Activated T-helper 2 cell treated with anti-CD3 and anti-CD28 coated beads, Interferon-gamma antibody, Interleukin-2, Interleukin-4, amounts not matched to agents 10 μg/mL and 5 μg/mL and 100 μg/mL, durations not matched to agents 14 hours and 24 hours and 36 hours (primary cell): ENCODE results near the gene TSACC. TPM values are rescaled to one million over a fixed set of nuclear protein-coding genes. Genes with fewer than 3 reads are reported as not detected.
A peak's percentile ranks its signal among the peaks of the same experiment; 100 is the strongest.

Experiments used
- DNase-seq: peaks from one replicate; pipeline ENCODE4 v3.0.0; 2021; ENCODE audit warnings: low spot score
- H3K27ac Mint-ChIP-seq: one replicate; pipeline ENCODE4 v1.8.0; 2021; ENCODE audit warnings: mixed read lengths
- H3K27me3 Mint-ChIP-seq: one replicate; pipeline ENCODE4 v1.8.0; 2021; ENCODE audit warnings: low read depth, mixed read lengths
- H3K36me3 Mint-ChIP-seq: one replicate; pipeline ENCODE4 v1.8.0; 2021; ENCODE audit warnings: low read depth, mixed read lengths
- H3K4me1 Mint-ChIP-seq: one replicate; pipeline ENCODE4 v1.8.0; 2021; ENCODE audit warnings: low read depth, mixed read lengths
- H3K4me3 Mint-ChIP-seq: one replicate; pipeline ENCODE4 v1.8.0; 2021; ENCODE audit warnings: low read depth, mild to moderate bottlenecking, moderate library complexity, mixed read lengths
- H3K9me3 Mint-ChIP-seq: one replicate; pipeline ENCODE4 v1.8.0; 2021; ENCODE audit warnings: mixed read lengths
- intact Hi-C: fragments of 100-400 bp; cut with micrococcal nuclease; formaldehyde crosslinking; loops from one replicate; pipeline ENCODE4 v1.15.1; 2023
- total RNA-seq: library from RNA; stranded (reverse); gene quantifications from 2 replicates; pipeline ENCODE4 v1.2.3, GENCODE V29; 2022

Gene TSACC
- total RNA-seq, result 0.39 TPM in 1 of 2 replicates, not detected in the other

DNA sequence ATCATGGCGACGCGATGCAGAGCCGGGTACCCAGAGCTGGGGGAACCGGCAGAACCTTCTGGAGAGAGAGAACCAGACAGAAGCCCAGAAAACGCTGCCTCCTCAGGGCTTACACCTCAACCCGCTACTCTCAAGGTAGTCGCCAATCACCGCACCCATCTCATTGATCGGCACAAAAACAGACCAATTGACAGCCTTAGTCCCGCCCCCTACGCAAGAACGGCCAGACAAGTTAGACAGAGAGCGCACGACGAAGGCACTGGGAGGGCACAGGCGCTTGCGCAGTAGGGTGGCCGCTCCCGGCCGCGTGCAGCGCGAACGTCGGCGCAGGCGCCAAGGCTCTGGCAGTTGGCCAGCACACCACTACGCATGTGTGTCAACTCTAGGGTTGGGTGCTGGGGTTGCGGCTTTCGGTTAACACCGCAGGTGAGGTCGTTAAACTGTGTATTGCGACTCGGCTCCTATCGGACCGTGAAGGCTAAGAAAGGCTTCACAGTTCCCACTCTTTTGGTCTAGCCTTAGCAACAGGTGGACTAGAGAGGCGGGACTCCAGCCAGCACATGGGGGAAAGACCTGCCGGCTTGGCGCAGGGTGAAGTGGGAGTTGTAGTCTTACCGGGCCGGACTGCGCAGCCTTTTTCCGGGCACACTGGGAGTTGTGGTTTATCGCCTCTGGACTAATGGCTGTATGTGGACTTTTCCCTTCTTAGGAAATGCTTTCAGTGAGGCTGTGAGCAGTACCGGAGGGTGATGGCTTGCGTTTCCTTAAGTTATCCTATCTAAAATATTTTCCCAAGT is at the start of gene TSACC, which contains the start of gene CCT3:
Gene TSACC, plus strand, starts transcription at position 347 of the 797 bp plus-strand sequence. CDS start 1,232 bp downstream, outside the sequence.
Gene CCT3, minus strand, starts transcription at position 113 of the 797 bp plus-strand sequence. Its CDS starts 108 bp downstream, at position 5.
- Mint-ChIP-seq H3K27ac (peak within 1 kb of the TSS; percentile 96), H3K9me3 (no peaks in the 10 kb centered on the region), H3K4me1 (peaks cover 23% of the 10 kb centered on the region), H3K36me3 (peaks cover 47% of the 10 kb centered on the region), H3K27me3 (peaks cover 2% of the 10 kb centered on the region), H3K4me3 (peak within 1 kb of the TSS; percentile 99)
- intact Hi-C loops, result loop anchor here (2.0 to 5.0 kb wide), 2 partner anchors 56 to 146 kb away; partner anchors contain the start of genes SLC25A44 and SMG5
- DNase-seq, result peak; percentile 99

DNA sequence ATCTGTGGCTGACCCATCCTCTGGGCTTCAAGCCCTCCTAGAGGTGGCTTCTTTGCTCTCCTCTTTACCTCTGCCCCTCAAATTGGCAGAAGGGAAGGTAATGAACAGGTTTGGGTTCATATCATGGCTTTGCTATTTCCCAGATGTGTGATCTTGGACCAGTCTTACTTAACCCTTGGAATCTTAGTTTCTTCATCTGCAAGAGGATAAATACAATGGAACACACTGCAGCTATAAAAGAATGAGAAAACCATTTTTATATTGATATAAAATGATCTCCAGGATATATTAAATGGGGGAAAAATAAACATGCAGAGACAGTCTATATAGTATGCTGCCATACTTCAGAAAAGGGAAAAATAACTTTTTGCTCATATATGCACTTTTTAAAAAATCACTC is 48.5 kb upstream of the TSACC start:
- Mint-ChIP-seq H3K27me3 (no peaks in the 10 kb centered on the region), H3K27ac (no peak overlapping the region)

GRCh38 chr1:156291226-156292061 is 46.9 kb upstream of the TSACC start:
- H3K27ac Mint-ChIP-seq, result peak overlapping the region; percentile 66

More for the DNA sequence above, 48.5 kb upstream of the TSACC start:
- Mint-ChIP-seq H3K4me1 (peaks cover 9% of the 10 kb centered on the region), H3K4me3 (no peak overlapping the region), H3K36me3 (peaks cover 24% of the 10 kb centered on the region), H3K9me3 (no peaks in the 10 kb centered on the region)
- intact Hi-C loops, result no loop called here
- DNase-seq, result no peak

GRCh38 chr1:156293098-156293434 is 45.3 kb upstream of the TSACC start:
- H3K36me3 Mint-ChIP-seq, result peaks cover 16% of the 10 kb centered on the region
- no peak for DNase-seq
- no peak overlapping the region for H3K27ac Mint-ChIP-seq
- intact Hi-C loops, result no loop called here
- no peaks in the 10 kb centered on the region for H3K27me3 Mint-ChIP-seq
- H3K9me3 Mint-ChIP-seq, result no peaks in the 10 kb centered on the region
- H3K4me3 Mint-ChIP-seq, result peak overlapping the region; percentile 40
- peaks cover 15% of the 10 kb centered on the region for H3K4me1 Mint-ChIP-seq

More at GRCh38 chr1:156291226-156292061, 46.9 kb upstream of the TSACC start:
- DNase-seq, result no peak
- Mint-ChIP-seq H3K4me1 (peaks cover 15% of the 10 kb centered on the region), H3K4me3 (peak overlapping the region; percentile 45), H3K27me3 (no peaks in the 10 kb centered on the region), H3K9me3 (no peaks in the 10 kb centered on the region), H3K36me3 (peaks cover 17% of the 10 kb centered on the region)
- intact Hi-C loops, result no loop called here

DNA sequence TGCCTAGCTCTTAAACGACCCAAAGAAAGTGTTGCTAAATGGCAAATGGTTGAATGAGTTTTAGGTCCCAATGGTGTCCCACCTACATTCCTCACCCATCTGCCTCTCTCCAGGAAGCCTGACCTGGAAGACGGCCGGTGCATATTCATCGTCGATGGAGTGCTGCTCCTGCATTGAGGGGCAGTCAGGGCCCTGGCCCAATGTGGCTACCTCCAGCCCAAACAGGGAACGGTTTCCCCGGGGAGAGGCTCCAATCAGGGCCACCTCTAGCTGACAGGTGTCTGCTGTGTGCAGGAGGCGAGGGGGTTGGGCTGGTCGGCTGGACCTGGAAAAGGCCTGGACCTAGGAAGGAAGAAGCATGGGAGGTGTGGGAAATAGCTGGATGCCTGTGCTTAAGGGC is 44.4 kb upstream of the TSACC start:
- no peak for DNase-seq
- Mint-ChIP-seq H3K27ac (no peak overlapping the region), H3K27me3 (no peaks in the 10 kb centered on the region), H3K4me1 (peaks cover 15% of the 10 kb centered on the region), H3K9me3 (no peaks in the 10 kb centered on the region), H3K36me3 (peaks cover 13% of the 10 kb centered on the region), H3K4me3 (no peak overlapping the region)
- intact Hi-C loops, result no loop called here

GRCh38 chr1:156295391-156295947 is 42.9 kb upstream of the TSACC start, which contains the start of gene GLMP:
TSS of gene GLMP (minus strand) at chr1:156295679. CDS start at chr1:156295645, 34 bp downstream.
- H3K36me3 Mint-ChIP-seq, result peaks cover 5% of the 10 kb centered on the region
- intact Hi-C loops, result no loop called here
- H3K27ac Mint-ChIP-seq, result peak within 1 kb of the TSS; percentile 42
- peaks cover 15% of the 10 kb centered on the region for H3K4me1 Mint-ChIP-seq
- H3K4me3 Mint-ChIP-seq, result peak within 1 kb of the TSS; percentile 88
- H3K9me3 Mint-ChIP-seq, result no peaks in the 10 kb centered on the region
- DNase-seq, result peak; percentile 43
- H3K27me3 Mint-ChIP-seq, result no peaks in the 10 kb centered on the region

- intact Hi-C loops, result no loop called here
- DNase-seq, result no peak
- H3K27ac Mint-ChIP-seq, result no peak within 1 kb of the TSS
- H3K36me3 Mint-ChIP-seq, result peaks cover 3% of the 10 kb centered on the region
- H3K4me3 Mint-ChIP-seq, result no peak within 1 kb of the TSS
- peaks cover 12% of the 10 kb centered on the region for H3K4me1 Mint-ChIP-seq
- H3K9me3 Mint-ChIP-seq, result no peaks in the 10 kb centered on the region
- no peaks in the 10 kb centered on the region for H3K27me3 Mint-ChIP-seq
These were observed 39.4 kb upstream of the TSACC start, which contains the start of gene VHLL for GRCh38 chr1:156298852-156299357. TSS of gene VHLL (minus strand) at chr1:156299307. CDS start at chr1:156299189, 118 bp downstream.

DNA sequence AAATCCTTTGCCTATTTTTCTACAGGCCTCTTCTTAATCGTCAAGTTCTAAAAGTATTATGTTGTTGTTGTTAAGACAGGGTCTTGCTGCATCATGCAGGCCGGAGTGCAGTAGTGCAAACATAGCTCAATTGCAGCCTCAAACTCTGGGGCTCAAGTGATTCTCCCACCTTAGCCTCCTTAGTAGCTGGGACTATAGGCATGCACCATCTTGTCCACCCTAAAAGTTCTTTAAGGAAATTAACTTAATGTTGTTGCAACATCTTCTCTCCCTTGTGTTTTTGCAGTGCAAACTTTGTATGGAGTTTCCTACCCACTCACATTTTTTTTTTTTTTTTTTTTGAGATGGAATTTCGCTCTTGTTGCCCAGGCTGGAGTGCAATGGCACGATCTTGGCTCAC is 35.1 kb upstream of the TSACC start:
- Mint-ChIP-seq H3K4me1 (no peaks in the 10 kb centered on the region), H3K4me3 (no peak overlapping the region), H3K36me3 (peaks cover 25% of the 10 kb centered on the region), H3K9me3 (no peaks in the 10 kb centered on the region), H3K27ac (no peak overlapping the region), H3K27me3 (no peaks in the 10 kb centered on the region)
- intact Hi-C loops, result no loop called here
- no peak for DNase-seq

DNA sequence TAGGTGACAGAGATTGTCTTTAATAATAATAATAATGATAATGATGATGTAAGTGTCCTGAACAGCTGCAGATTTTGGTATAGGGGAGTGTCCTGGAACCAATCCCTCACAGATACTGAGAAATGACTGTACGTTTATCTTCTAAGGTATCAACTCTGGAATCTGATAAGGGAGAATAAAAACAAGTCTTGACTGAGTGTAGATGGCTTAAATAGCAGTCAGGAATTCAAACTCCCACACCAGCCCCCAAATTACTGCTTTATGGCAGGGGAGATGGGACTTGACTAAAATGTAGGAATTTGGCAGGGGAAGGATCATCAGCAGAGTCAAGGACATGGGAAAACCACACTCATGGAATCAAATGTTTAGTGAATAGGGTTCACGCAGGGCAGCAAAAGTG is 33.1 kb upstream of the TSACC start:
- intact Hi-C loops, result no loop called here
- H3K36me3 Mint-ChIP-seq, result peaks cover 39% of the 10 kb centered on the region

DNA sequence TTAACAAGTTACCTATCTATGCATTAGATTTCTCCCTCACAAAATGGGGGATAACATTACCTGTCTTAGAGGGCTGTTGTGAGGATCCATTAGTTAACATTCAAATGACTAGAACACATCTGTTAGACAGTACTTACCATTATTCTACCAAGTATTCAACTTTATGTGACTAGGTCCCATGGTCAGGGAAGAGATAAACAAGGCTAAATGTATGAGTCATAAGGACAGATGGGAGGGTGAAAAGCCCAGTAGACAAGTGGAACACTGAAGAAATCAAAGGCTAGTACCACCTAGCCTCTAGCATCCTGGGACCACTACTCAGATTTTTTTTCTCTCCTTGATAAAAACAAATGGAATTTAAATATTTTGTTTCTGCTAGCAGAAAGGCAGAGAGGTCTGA is 30.2 kb upstream of the TSACC start:
- Mint-ChIP-seq H3K27ac (no peak overlapping the region), H3K9me3 (no peaks in the 10 kb centered on the region), H3K36me3 (peaks cover 61% of the 10 kb centered on the region), H3K4me3 (no peak overlapping the region), H3K27me3 (no peaks in the 10 kb centered on the region), H3K4me1 (no peaks in the 10 kb centered on the region)
- intact Hi-C loops, result no loop called here
- no peak for DNase-seq

More for the DNA sequence above, 33.1 kb upstream of the TSACC start:
- no peak overlapping the region for H3K4me3 Mint-ChIP-seq
- no peak overlapping the region for H3K27ac Mint-ChIP-seq
- H3K27me3 Mint-ChIP-seq, result no peaks in the 10 kb centered on the region
- no peak for DNase-seq
- H3K9me3 Mint-ChIP-seq, result no peaks in the 10 kb centered on the region
- H3K4me1 Mint-ChIP-seq, result no peaks in the 10 kb centered on the region

GRCh38 chr1:156310962-156311361 is 27.4 kb upstream of the TSACC start:
- intact Hi-C loops, result loop anchor here (10.0 kb wide), 1 partner anchor 166 kb away; no protein-coding TSS in a partner anchor
- H3K4me3 Mint-ChIP-seq, result no peak overlapping the region
- H3K36me3 Mint-ChIP-seq, result peaks cover 77% of the 10 kb centered on the region
- no peaks in the 10 kb centered on the region for H3K4me1 Mint-ChIP-seq
- H3K9me3 Mint-ChIP-seq, result no peaks in the 10 kb centered on the region
- no peak overlapping the region for H3K27ac Mint-ChIP-seq
- H3K27me3 Mint-ChIP-seq, result no peaks in the 10 kb centered on the region
- DNase-seq, result no peak

DNA sequence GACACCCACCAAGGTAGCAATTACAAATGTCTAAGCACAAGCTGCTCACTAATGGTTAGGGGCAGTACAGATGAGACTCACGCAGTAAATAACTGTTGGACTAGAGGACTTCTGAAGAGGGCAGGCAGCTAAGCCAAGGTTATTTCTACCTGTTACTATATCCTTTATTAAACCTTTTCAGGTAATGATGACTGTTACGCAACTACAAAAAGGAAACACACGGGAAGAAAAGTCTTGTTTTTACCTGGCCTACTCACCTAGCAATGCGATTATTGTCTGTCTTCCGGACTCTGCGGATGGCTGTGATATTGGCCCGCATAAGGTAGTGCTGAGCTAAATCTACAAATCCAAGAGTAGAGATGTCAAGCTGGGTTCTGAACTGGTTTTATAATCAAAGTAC is 21.4 kb upstream of the TSACC start:
- DNase-seq, result no peak
- H3K27me3 Mint-ChIP-seq, result no peaks in the 10 kb centered on the region
- H3K9me3 Mint-ChIP-seq, result no peaks in the 10 kb centered on the region
- H3K27ac Mint-ChIP-seq, result no peak overlapping the region
- no peak overlapping the region for H3K4me3 Mint-ChIP-seq
- intact Hi-C loops, result loop anchor here (5.0 to 10.0 kb wide), 2 partner anchors 35 to 172 kb away; partner anchors contain the start of genes SMG5 and TMEM79
- peaks cover 87% of the 10 kb centered on the region for H3K36me3 Mint-ChIP-seq
- H3K4me1 Mint-ChIP-seq, result no peaks in the 10 kb centered on the region
